GM12878 (cell line): Measurements from ENCODE around the gene WSCD2.

Experiments
- BACH1 ChIP-seq: fragments of 450-650 bp; IDR thresholded peaks from 2 replicates; pipeline ENCODE4 v1.6.1; 2017; ENCODE audit warnings: mild to moderate bottlenecking, borderline replicate concordance
- EZH2 ChIP-seq: IDR thresholded peaks from 2 replicates; pipeline ENCODE4 v1.6.1; 2012; ENCODE audit warnings: low read depth, mild to moderate bottlenecking, control low read depth, inconsistent platforms, low read length, borderline replicate concordance; ENCODE audit not compliant: control insufficient read depth
- GABPA ChIP-seq: IDR thresholded peaks from 2 replicates; pipeline ENCODE4 v1.6.1; 2014; ENCODE audit warnings: antibody characterized with exemption, low read depth, mild to moderate bottlenecking, inconsistent platforms

DNA sequence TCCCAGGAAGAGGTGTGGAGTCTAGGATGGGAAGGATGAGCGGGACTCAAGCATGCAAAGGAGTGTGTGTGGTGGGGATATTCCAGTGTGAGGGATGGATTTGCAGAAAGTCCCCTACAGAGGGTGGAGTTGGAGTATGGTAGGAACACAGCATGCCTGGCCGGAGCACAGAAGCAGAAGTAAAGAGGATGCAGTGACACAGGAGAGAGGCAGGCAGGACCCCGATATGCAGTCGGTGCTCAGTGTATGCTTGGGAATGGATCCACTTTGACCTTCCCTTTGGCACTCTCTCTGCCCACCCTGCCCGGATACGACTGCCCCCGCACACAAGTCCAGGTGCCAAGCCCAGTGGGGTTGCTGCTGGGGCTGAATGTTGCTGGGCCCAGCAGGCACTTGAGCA, 21.3 kb downstream of the WSCD2 start:
- no peak for TF ChIP-seq EZH2
- TF ChIP-seq GABPA, result no peak
- no peak for TF ChIP-seq BACH1
